Measurements from ENCODE around the gene PNPLA6.

PNPLA6 gene

DNA sequence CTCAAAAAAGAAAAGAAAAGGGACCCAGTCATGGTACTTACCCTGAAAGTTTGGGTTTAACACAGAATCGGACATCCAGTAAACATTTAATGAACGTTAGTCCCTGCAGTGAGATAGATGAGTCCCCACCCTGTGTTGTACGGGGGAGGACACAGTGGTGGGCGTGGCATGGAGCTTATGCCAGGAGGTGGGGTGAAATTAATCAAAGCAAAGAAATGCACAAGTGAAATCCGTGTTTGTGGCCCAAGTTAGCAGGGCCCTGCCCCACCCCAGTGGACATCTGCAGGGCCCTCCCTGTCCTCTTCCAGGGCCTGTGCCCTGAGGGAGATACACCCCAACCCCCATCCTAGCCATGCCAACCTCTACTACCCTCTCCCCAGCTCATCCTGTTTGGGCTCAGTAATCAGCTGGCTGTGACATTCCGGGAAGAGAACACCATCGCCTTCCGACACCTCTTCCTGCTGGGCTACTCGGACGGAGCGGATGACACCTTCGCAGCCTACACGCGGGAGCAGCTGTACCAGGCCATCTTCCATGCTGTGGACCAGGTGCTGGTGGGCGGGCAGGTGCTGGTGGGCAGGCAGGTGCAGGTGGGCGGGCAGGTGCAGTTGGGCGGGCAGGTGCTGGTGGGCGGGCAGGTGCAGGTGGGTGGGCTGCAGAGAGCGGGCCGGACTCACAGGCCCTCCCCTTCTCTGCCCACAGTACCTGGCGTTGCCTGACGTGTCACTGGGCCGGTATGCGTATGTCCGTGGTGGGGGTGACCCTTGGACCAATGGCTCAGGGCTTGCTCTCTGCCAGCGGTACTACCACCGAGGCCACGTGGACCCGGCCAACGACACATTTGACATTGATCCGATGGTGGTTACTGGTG lies 9.2 kb upstream of the PNPLA6 start:
- Histone ChIP-seq H3K27me3 (ENCODE audit: low read depth, low read length) (no peaks in the 10 kb centered on the region), H3K9me3 (ENCODE audit: control insufficient read depth in 1 of 2, low read length in 2 of 2) (no peaks in the 10 kb centered on the region), H3K4me1 (ENCODE audit: control insufficient read depth in 1 of 2, insufficient read depth in 2 of 2, low read length in 2 of 2) (peaks cover 9 to 24% of the 10 kb centered on the region in 2 donors), H3K36me3 (ENCODE audit: control insufficient read depth in 1 of 2, insufficient read depth in 2 of 2, low read length in 2 of 2) (peaks cover 0 to 54% of the 10 kb centered on the region in 2 donors), H3K4me3 (ENCODE audit: low read depth in 1 of 2, low read length in 2 of 2) (no peak overlapping the region), H3K27ac (ENCODE audit: low read length) (no peak overlapping the region)

DNA sequence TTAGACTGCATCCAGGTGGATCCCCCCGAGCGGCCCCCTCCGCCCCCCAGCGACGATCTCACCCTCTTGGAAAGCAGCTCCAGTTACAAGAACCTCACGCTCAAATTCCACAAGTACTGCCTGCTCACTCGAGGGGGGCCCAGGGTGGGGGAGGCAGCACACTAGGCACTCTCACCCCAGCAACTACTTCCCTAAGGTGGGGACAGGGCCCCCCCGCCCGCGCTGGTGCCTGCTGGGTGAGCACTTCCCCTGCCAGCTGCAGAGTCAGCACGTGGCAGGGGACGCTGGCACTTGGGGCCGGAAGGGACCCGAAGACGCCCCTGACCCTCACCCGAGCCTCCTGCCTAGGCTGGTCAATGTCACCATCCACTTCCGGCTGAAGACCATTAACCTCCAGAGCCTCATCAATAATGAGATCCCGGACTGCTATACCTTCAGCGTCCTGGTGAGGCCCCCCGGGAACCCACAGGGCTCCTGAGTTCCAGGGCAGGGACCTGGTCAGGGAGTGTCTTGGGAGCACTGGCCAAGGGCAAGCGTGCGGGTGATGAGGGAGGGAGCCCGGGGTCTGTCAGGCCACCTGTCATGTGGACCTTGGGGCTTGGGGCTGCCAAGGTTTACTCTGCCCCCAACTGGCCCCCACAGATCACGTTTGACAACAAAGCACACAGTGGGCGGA lies 7.9 kb upstream of the PNPLA6 start:
- no peak overlapping the region for H3K27ac ChIP-seq (ENCODE audit: low read length)
- no peak overlapping the region for H3K4me3 ChIP-seq (ENCODE audit: low read depth in 1 of 2, low read length in 2 of 2)
- H3K9me3 ChIP-seq (ENCODE audit: control insufficient read depth in 1 of 2, low read length in 2 of 2): no peaks in the 10 kb centered on the region
- peaks cover 6 to 17% of the 10 kb centered on the region in 2 donors for H3K4me1 ChIP-seq (ENCODE audit: control insufficient read depth in 1 of 2, insufficient read depth in 2 of 2, low read length in 2 of 2)
- H3K36me3 ChIP-seq (ENCODE audit: control insufficient read depth in 1 of 2, insufficient read depth in 2 of 2, low read length in 2 of 2): peaks cover 0 to 54% of the 10 kb centered on the region in 2 donors
- no peaks in the 10 kb centered on the region for H3K27me3 ChIP-seq (ENCODE audit: low read depth, low read length)

DNA sequence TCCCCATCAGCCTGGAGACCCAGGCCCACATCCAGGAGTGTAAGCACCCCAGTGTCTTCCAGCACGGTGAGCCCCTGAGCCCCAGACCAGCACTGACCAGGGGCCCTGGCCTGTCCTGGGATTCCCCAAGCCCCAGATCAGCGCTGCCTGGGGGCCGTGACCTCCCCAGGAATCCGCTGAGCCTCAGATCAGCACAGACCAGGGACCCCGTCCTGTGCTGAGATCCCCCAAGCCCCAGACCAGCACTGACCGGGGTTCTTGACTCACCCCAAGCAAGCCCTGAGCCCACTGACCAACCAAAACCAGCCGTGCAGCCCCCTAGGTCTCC lies 7.4 kb upstream of the PNPLA6 start:
- H3K36me3 ChIP-seq (ENCODE audit: control insufficient read depth in 1 of 2, insufficient read depth in 2 of 2, low read length in 2 of 2): peaks cover 0 to 54% of the 10 kb centered on the region in 2 donors
- H3K27me3 ChIP-seq (ENCODE audit: low read depth, low read length): no peaks in the 10 kb centered on the region
- H3K9me3 ChIP-seq (ENCODE audit: control insufficient read depth in 1 of 2, low read length in 2 of 2): no peaks in the 10 kb centered on the region
- H3K4me3 ChIP-seq (ENCODE audit: low read depth in 1 of 2, low read length in 2 of 2): no peak overlapping the region
- no peak overlapping the region for H3K27ac ChIP-seq (ENCODE audit: low read length)
- peaks cover 7 to 13% of the 10 kb centered on the region in 2 donors for H3K4me1 ChIP-seq (ENCODE audit: control insufficient read depth in 1 of 2, insufficient read depth in 2 of 2, low read length in 2 of 2)

DNA sequence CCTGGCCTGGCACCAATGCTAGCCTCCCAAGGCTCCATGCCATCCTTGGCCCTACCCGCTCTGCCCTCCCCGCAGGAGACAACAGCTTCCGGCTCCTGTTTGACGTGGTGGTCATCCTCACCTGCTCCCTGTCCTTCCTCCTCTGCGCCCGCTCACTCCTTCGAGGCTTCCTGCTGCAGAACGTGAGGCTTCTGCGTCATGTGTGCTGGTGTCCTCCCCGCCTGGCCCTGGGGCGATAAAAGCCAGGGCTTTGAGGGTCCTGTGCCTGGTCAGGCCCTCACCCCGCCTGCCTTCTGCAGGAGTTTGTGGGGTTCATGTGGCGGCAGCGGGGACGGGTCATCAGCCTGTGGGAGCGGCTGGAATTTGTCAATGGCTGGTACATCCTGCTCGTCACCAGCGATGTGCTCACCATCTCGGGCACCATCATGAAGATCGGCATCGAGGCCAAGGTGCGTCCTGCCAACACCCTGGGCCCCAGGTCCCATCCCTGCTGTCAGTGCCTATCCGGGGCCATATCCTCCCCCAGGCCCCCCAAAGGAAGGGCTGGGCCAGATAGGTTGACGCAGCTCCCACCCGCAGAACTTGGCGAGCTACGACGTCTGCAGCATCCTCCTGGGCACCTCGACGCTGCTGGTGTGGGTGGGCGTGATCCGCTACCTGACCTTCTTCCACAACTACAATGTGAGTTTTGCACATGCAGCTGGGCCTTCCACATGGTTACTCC lies 6.8 kb upstream of the PNPLA6 start:
- Histone ChIP-seq H3K4me3 (ENCODE audit: low read depth in 1 of 2, low read length in 2 of 2) (no peak overlapping the region), H3K9me3 (ENCODE audit: control insufficient read depth in 1 of 2, low read length in 2 of 2) (no peaks in the 10 kb centered on the region), H3K4me1 (ENCODE audit: control insufficient read depth in 1 of 2, insufficient read depth in 2 of 2, low read length in 2 of 2) (peaks cover 3 to 7% of the 10 kb centered on the region in 2 donors), H3K36me3 (ENCODE audit: control insufficient read depth in 1 of 2, insufficient read depth in 2 of 2, low read length in 2 of 2) (peaks cover 0 to 54% of the 10 kb centered on the region in 2 donors), H3K27ac (ENCODE audit: low read length) (no peak overlapping the region), H3K27me3 (ENCODE audit: low read depth, low read length) (no peaks in the 10 kb centered on the region)

DNA sequence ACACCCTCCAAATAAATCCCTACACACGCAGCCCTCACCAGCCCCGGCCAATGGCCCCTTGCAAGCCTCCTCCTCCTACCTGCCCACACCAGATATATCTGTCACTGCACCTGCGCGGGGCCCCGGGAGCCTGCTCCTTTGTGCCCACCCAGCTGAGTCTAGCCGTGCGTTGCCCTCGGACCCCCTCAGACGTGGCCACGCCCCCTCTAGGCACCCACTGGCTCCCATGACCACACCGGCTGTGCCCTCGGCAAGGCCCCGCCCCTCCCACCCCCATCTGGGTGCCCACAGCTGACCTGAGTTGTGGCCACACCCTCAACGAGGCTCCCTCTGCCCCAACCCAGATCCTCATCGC lies 6.3 kb upstream of the PNPLA6 start:
- Histone ChIP-seq H3K27me3 (ENCODE audit: low read depth, low read length) (no peaks in the 10 kb centered on the region), H3K9me3 (ENCODE audit: control insufficient read depth in 1 of 2, low read length in 2 of 2) (no peaks in the 10 kb centered on the region), H3K4me1 (ENCODE audit: control insufficient read depth in 1 of 2, insufficient read depth in 2 of 2, low read length in 2 of 2) (peaks cover 3 to 4% of the 10 kb centered on the region in 2 donors), H3K36me3 (ENCODE audit: control insufficient read depth in 1 of 2, insufficient read depth in 2 of 2, low read length in 2 of 2) (peaks cover 0 to 54% of the 10 kb centered on the region in 2 donors), H3K4me3 (ENCODE audit: low read depth in 1 of 2, low read length in 2 of 2) (no peak overlapping the region), H3K27ac (ENCODE audit: low read length) (no peak overlapping the region)

DNA sequence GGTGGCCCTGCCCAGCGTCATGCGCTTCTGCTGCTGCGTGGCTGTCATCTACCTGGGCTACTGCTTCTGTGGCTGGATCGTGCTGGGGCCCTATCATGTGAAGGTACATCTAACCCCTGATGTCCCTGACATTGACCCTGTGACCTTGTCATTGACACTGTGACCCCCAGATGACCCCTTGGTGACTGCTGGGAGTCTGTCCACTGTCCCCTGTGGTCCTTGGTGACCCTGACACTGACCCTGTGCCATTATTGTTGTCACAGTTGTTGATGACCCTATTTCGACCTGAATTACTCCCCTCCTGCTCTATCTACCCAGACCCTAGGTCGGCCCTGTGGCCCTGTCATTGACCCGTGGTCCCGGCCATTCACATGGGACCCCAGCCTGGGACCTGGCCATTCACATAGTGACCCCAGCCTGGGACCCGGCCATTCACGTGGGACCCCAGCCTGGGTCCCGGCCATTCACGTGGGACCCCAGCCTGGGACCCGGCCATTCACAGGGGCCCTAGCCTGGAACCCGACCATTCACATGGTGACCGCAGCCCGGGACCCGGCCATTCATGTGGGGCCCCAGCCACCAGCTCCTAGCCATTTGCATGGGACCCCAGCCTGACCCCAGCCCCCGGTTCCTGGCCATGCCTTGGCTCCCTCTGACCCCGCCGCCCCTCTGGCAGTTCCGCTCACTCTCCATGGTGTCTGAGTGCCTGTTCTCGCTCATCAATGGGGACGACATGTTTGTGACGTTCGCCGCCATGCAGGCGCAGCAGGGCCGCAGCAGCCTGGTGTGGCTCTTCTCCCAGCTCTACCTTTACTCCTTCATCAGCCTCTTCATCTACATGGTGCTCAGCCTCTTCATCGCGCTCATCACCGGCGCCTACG lies 5.7 kb upstream of the PNPLA6 start:
- Histone ChIP-seq H3K4me3 (ENCODE audit: low read depth in 1 of 2, low read length in 2 of 2) (no peak overlapping the region), H3K9me3 (ENCODE audit: control insufficient read depth in 1 of 2, low read length in 2 of 2) (no peaks in the 10 kb centered on the region), H3K4me1 (ENCODE audit: control insufficient read depth in 1 of 2, insufficient read depth in 2 of 2, low read length in 2 of 2) (peaks cover 0 to 3% of the 10 kb centered on the region in 2 donors), H3K27me3 (ENCODE audit: low read depth, low read length) (no peaks in the 10 kb centered on the region), H3K27ac (ENCODE audit: low read length) (no peak overlapping the region), H3K36me3 (ENCODE audit: control insufficient read depth in 1 of 2, insufficient read depth in 2 of 2, low read length in 2 of 2) (peaks cover 0 to 50% of the 10 kb centered on the region in 2 donors)

DNA sequence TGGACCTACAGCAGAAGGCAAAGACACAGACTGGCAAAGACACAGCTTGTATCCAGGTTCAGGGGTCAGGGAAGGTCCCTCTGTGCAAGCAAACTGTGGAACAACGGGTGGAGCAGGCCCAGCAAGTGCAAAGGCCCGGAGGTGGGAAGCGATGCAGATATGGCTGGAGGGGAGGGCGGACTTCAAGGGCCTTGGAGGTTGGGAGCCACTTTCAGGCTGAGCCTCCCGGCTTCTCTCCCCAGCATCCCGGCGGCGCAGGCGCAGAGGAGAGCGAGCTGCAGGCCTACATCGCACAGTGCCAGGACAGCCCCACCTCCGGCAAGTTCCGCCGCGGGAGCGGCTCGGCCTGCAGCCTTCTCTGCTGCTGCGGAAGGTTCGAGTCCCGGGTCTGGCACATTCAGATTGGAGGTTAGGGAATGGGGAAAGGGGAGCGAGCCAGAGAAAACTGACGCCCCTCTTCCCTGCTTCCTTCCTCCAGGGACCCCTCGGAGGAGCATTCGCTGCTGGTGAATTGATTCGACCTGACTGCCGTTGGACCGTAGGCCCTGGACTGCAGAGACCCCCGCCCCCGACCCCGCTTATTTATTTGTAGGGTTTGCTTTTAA lies 2.1 kb upstream of the PNPLA6 start:
- H3K27me3 ChIP-seq (ENCODE audit: low read depth, low read length): no peaks in the 10 kb centered on the region
- peaks cover 0 to 26% of the 10 kb centered on the region in 2 donors for H3K36me3 ChIP-seq (ENCODE audit: control insufficient read depth in 1 of 2, insufficient read depth in 2 of 2, low read length in 2 of 2)
- H3K27ac ChIP-seq (ENCODE audit: low read length): peak overlapping the region; percentile 60
- H3K4me1 ChIP-seq (ENCODE audit: control insufficient read depth in 1 of 2, insufficient read depth in 2 of 2, low read length in 2 of 2): peaks cover 7 to 9% of the 10 kb centered on the region in 2 donors
- no peaks in the 10 kb centered on the region for H3K9me3 ChIP-seq (ENCODE audit: control insufficient read depth in 1 of 2, low read length in 2 of 2)
- H3K4me3 ChIP-seq (ENCODE audit: low read depth in 1 of 2, low read length in 2 of 2): peak overlapping the region; percentile 68 to 89

DNA sequence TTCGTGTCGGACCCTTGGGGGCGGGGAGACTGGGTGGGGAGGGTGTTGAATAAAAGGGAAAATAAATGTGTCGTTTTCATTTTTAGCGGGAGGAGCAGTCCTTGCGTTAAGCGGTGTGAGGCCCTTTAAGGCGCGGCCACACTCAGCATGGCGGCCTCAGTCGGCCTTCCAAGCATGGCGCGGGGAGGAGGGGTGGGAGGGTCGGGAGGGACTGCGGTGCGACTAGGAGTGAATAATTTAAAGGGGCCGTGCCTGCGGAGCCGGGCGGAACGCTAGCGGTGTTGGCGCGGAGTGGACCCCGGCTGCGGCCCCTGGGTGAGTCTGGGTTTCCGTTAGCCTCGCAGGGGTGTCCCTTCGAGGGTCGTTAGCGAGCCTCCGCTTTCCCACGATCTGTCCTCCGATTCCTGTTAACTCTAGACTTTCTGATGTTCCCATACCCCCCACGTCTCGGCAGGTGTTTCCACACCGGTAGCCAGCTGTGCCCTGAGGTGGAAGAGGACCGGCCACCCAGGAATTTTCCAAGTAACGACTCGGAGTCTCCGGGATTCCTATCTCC lies 1.5 kb upstream of the PNPLA6 start:
- H3K4me3 ChIP-seq (ENCODE audit: low read depth in 1 of 2, low read length in 2 of 2): peak overlapping the region; percentile 81 to 89
- peaks cover 0 to 25% of the 10 kb centered on the region in 2 donors for H3K36me3 ChIP-seq (ENCODE audit: control insufficient read depth in 1 of 2, insufficient read depth in 2 of 2, low read length in 2 of 2)
- peak overlapping the region; percentile 79 for H3K27ac ChIP-seq (ENCODE audit: low read length)
- peaks cover 7 to 9% of the 10 kb centered on the region in 2 donors for H3K4me1 ChIP-seq (ENCODE audit: control insufficient read depth in 1 of 2, insufficient read depth in 2 of 2, low read length in 2 of 2)
- no peaks in the 10 kb centered on the region for H3K9me3 ChIP-seq (ENCODE audit: control insufficient read depth in 1 of 2, low read length in 2 of 2)
- H3K27me3 ChIP-seq (ENCODE audit: low read depth, low read length): no peaks in the 10 kb centered on the region

DNA sequence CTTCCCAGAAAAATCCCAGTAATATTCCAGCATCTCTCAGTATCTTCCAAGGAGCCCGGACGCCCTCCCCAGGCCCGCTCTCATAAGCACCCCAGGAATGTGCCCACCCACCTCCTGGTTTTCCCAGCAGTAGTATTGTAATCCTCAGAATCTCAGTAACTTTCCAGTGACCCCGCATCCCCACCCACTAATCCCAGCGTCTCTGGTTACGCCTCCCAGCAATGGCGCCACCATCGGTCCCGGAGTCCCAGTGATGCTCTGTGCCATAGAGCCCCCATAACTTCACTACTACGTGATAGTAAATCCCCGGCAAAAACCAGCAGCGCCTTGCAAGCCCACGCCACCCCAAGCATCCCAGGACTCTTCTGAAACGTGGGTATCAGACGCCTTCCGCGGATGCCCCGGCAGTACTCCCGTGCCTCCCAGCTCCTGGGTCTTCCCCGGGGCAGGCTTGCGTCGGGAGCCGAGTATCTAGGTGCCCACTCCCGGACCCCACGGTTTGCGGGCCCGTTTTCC lies 928 bp upstream of the PNPLA6 start:
- H3K4me3 ChIP-seq (ENCODE audit: low read depth in 1 of 2, low read length in 2 of 2): peak overlapping the region; percentile 81 to 89
- no peaks in the 10 kb centered on the region for H3K27me3 ChIP-seq (ENCODE audit: low read depth, low read length)
- H3K4me1 ChIP-seq (ENCODE audit: control insufficient read depth in 1 of 2, insufficient read depth in 2 of 2, low read length in 2 of 2): peaks cover 7 to 9% of the 10 kb centered on the region in 2 donors
- peaks cover 0 to 19% of the 10 kb centered on the region in 2 donors for H3K36me3 ChIP-seq (ENCODE audit: control insufficient read depth in 1 of 2, insufficient read depth in 2 of 2, low read length in 2 of 2)
- H3K27ac ChIP-seq (ENCODE audit: low read length): peak overlapping the region; percentile 79
- no peaks in the 10 kb centered on the region for H3K9me3 ChIP-seq (ENCODE audit: control insufficient read depth in 1 of 2, low read length in 2 of 2)
